ENCODE data around the gene SLC9B2. TPM values are rescaled to one million over a fixed set of nuclear protein-coding genes. Genes with fewer than 3 reads are reported as not detected.

Gene SLC9B2
- polyA plus RNA-seq, 2 of the 4 experiments (the other 2 are of a cell fraction) = 7.3 to 9.2 TPM

DNA sequence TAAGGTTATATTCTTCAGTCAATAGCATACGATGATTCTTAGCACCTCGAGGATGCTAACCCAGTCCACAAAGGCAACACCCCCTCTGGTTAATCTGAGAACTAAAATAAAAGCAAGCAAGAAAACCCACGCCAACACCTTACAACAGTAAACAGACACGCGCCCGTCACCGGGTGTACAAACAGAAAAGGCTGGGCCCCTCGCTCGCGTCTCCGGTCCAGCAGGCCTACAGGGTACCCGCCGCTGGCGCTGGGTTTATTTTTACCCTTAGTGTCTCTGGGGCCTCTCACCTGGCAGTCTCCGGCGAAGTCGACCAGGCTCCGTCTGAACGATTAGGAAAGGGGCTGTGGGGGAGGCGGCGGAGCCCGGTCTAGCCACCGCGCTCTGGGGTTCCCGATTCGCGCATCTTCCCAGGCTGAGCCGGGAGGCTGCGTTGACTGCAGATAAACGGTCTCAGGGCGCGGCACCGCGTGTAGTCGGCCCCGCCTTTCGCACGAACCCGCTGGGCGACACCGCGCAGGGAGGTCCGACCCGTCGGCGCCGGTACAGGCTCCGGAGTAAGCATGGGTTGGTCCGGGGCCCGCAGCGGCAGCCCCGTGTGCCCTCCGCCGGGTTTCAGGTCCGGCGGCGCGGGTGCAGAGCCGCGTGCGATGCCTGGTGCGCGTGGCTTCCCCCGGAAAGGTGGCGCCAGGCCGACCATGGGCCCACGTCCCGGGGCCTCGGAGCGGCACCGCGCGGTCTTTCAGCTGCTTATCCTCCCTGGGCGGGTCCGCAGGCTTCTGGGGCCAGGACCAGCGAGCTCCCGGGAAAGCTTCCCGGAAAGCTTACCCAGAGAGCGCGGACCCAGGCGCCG, 441 bp downstream of the SLC9B2 start:
- Histone ChIP-seq H3K4me3 (peak overlapping the region; percentile 54), H3K27ac (peak overlapping the region; percentile 83 to 90), H3K4me2 (peak overlapping the region; percentile 75), H3K9me3 (no peaks in the 10 kb centered on the region), H3K4me1 (peaks cover 16% of the 10 kb centered on the region; the same call in 2 of the 3 replicates)
- CTCF ChIA-PET = interaction anchor here (1.3 to 2.1 kb wide), 3 partner anchors 8 to 24 kb away, joined by 3 to 9 read pairs (median 4); no protein-coding TSS in a partner anchor
- ATAC-seq (peak; percentile 76 to 84), DNase-seq (ENCODE audit: low read depth in 1 of 2, low spot score in 1 of 2) (peak in 1 of 2 experiments; percentile 33), FAIRE-seq (no peak)
- TF ChIP-seq POLR2A (IDR thresholded peaks at IDR 0.05; ENCODE audit: low read length) (peak; percentile 15; the same call in 1 of the 2 replicates), SREBF2 (IDR thresholded peaks at IDR 0.05) (no peak), MYC (IDR thresholded peaks at IDR 0.05; ENCODE audit: borderline replicate concordance, low read length) (peak; percentile 28; the same call in 1 of the 2 replicates), CHD4 (IDR thresholded peaks at IDR 0.05; ENCODE audit: borderline replicate concordance) (no peak), FOSB (CRISPR knock-in tag; IDR thresholded peaks at IDR 0.05) (no peak), ZSCAN20 (CRISPR knock-in tag; IDR thresholded peaks at IDR 0.05) (no peak), KDM1A (IDR thresholded peaks at IDR 0.05; ENCODE audit: low read depth) (no peak), NR3C1 (IDR thresholded peaks at IDR 0.05) (no peak), PHF8 (IDR thresholded peaks at IDR 0.05; ENCODE audit: borderline replicate concordance, low read depth) (peak; percentile 37), RAD21 (conservative IDR thresholded peaks at IDR 0.05 in 1 of 2, IDR thresholded peaks at IDR 0.05 in 1 of 2) (no peak), ZC3H11A (IDR thresholded peaks at IDR 0.05) (no peak), CBX8 (IDR thresholded peaks at IDR 0.05) (no peak), HEYL (CRISPR knock-in tag; IDR thresholded peaks at IDR 0.05) (no peak), JUN (IDR thresholded peaks at IDR 0.05) (0 out of 5 replicates have a peak, but pooled peaks of 1 of the 2 experiments have one; percentile 18), POLR2AphosphoS2 (conservative IDR thresholded peaks at IDR 0.05; ENCODE audit: low read length) (no peak), NPAS2 (CRISPR knock-in tag; IDR thresholded peaks at IDR 0.05; ENCODE audit: borderline replicate concordance) (no peak)
- TF ChIP-seq, protein P1, sequence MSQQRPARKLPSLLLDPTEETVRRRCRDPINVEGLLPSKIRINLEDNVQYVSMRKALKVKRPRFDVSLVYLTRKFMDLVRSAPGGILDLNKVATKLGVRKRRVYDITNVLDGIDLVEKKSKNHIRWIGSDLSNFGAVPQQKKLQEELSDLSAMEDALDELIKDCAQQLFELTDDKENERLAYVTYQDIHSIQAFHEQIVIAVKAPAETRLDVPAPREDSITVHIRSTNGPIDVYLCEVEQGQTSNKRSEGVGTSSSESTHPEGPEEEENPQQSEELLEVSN (IDR thresholded peaks at IDR 0.05; ENCODE audit: borderline replicate concordance, low read depth) = peak; percentile 29; the same call in 1 of the 2 replicates
- TF ChIP-seq, protein P2, sequence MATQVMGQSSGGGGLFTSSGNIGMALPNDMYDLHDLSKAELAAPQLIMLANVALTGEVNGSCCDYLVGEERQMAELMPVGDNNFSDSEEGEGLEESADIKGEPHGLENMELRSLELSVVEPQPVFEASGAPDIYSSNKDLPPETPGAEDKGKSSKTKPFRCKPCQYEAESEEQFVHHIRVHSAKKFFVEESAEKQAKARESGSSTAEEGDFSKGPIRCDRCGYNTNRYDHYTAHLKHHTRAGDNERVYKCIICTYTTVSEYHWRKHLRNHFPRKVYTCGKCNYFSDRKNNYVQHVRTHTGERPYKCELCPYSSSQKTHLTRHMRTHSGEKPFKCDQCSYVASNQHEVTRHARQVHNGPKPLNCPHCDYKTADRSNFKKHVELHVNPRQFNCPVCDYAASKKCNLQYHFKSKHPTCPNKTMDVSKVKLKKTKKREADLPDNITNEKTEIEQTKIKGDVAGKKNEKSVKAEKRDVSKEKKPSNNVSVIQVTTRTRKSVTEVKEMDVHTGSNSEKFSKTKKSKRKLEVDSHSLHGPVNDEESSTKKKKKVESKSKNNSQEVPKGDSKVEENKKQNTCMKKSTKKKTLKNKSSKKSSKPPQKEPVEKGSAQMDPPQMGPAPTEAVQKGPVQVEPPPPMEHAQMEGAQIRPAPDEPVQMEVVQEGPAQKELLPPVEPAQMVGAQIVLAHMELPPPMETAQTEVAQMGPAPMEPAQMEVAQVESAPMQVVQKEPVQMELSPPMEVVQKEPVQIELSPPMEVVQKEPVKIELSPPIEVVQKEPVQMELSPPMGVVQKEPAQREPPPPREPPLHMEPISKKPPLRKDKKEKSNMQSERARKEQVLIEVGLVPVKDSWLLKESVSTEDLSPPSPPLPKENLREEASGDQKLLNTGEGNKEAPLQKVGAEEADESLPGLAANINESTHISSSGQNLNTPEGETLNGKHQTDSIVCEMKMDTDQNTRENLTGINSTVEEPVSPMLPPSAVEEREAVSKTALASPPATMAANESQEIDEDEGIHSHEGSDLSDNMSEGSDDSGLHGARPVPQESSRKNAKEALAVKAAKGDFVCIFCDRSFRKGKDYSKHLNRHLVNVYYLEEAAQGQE (IDR thresholded peaks at IDR 0.05) = 0 out of 2 replicates have a peak, but pooled peaks have one; percentile 8
- TF ChIP-seq, protein P3, sequence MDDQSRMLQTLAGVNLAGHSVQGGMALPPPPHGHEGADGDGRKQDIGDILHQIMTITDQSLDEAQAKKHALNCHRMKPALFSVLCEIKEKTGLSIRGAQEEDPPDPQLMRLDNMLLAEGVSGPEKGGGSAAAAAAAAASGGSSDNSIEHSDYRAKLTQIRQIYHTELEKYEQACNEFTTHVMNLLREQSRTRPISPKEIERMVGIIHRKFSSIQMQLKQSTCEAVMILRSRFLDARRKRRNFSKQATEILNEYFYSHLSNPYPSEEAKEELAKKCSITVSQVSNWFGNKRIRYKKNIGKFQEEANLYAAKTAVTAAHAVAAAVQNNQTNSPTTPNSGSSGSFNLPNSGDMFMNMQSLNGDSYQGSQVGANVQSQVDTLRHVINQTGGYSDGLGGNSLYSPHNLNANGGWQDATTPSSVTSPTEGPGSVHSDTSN (IDR thresholded peaks at IDR 0.05) = no peak
- POLR2A ChIA-PET = interaction anchor here (1.2 to 1.3 kb wide), 2 partner anchors 207 to 249 kb away, joined by 4 to 5 read pairs; partner anchors contain the start of genes CISD2 and UBE2D3
- WGBS (ENCODE audit: missing lambda C conversion rate) = 56% methylated on average over 24 of the region's 82 CpGs

DNA sequence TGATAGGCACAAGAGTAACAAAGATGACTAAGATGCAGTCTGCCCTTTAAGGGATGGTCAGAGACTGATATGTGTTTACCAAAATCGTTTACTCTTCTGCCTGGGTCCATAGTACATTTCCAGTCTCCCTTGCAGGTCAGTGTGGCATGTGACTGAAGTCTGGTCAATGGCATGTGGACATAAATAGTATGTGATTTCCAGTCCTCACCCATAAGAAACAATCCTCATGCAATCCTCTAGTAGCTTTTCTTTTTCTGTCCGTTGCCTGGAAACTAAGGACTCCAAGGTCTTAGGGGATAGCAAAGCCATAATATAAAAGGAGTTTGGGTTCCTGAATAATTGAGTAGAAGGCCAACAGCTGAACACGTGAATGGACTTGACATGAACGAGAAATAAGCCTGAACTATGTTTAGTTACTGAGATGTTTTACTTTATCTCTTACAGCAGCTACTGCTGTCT, 1.1 kb downstream of the SLC9B2 start:
- FAIRE-seq = no peak
- TF ChIP-seq PHF8 (IDR thresholded peaks at IDR 0.05; ENCODE audit: borderline replicate concordance, low read depth) = no peak
- no peak for TF ChIP-seq MYC (IDR thresholded peaks at IDR 0.05; ENCODE audit: borderline replicate concordance, low read length)
- TF ChIP-seq, protein P4, sequence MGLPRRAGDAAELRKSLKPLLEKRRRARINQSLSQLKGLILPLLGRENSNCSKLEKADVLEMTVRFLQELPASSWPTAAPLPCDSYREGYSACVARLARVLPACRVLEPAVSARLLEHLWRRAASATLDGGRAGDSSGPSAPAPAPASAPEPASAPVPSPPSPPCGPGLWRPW (IDR thresholded peaks at IDR 0.05) = no peak
- CTCF ChIA-PET = interaction anchor here (0.6 to 1.3 kb wide), 2 partner anchors 9 to 11 kb away, joined by 3 to 4 read pairs; no protein-coding TSS in a partner anchor
- POLR2A ChIA-PET = no interaction called here
- WGBS (ENCODE audit: missing lambda C conversion rate) = 32% methylated on average over 4 of the region's 4 CpGs
- H3K4me3 ChIP-seq = peak overlapping the region; percentile 54
- H3K4me2 ChIP-seq = peak overlapping the region; percentile 75
- H3K27ac ChIP-seq = peak overlapping the region; percentile 83 to 90
- H3K9me3 ChIP-seq = no peaks in the 10 kb centered on the region
- peak; percentile 26 to 40; a peak in 4 of 6 replicates for ATAC-seq
- DNase-seq (ENCODE audit: low read depth in 1 of 2, low spot score in 1 of 2) = peak in 1 of 2 experiments; percentile 31
- H3K4me1 ChIP-seq = peaks cover 16% of the 10 kb centered on the region; the same call in 2 of the 3 replicates
